Measurements from ENCODE around the gene PDE4D.
A peak's percentile ranks its signal among the peaks of the same experiment; 100 is the strongest.
"Not testable (repeated sequence)": the region's sequence is repeated elsewhere in the genome, so short reads cannot be mapped to it uniquely, and the experiment has no call there.

The PDE4D gene

DNA sequence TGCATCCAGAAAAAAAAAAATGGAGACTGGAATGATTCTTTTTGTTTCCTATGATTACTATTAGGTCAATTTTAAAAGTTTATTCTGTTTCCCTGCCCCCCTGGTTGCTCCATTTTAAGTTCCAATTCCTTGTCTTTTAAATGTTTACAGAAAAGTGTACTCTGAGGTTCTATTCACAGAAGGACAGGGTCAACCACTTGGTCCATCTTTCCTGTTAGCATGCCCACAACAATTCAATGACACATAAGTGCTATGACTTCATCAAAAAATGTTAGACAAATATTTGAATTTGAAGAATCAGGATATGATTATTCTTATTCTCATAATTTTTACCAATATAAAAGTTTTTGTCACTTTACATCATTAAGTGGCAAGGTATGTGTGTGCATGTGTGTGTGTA lies 123.7 kb downstream of the PDE4D start:
- Histone ChIP-seq H3K4me3 (ENCODE audit: extremely low read depth, insufficient read depth, low read length, poor library complexity, severe bottlenecking) (no peak overlapping the region), H3K4me1 (ENCODE audit: control insufficient read depth, insufficient read depth, low read length, poor library complexity, severe bottlenecking) (no peaks in the 10 kb centered on the region), H3K9me3 (ENCODE audit: control insufficient read depth, low read length) (no peaks in the 10 kb centered on the region), H3K27ac (ENCODE audit: low read depth, low read length, severe bottlenecking) (no peak overlapping the region), H3K36me3 (ENCODE audit: control insufficient read depth, insufficient read depth, low read length) (no peaks in the 10 kb centered on the region)

GRCh38 chr5:59769041-59769360 lies 124.5 kb downstream of the PDE4D start:
- Histone ChIP-seq H3K27ac (ENCODE audit: low read depth, low read length, severe bottlenecking) (no peak overlapping the region), H3K36me3 (ENCODE audit: control insufficient read depth, insufficient read depth, low read length) (no peaks in the 10 kb centered on the region), H3K9me3 (ENCODE audit: control insufficient read depth, low read length) (no peaks in the 10 kb centered on the region), H3K4me3 (ENCODE audit: extremely low read depth, insufficient read depth, low read length, poor library complexity, severe bottlenecking) (peak overlapping the region; percentile 38), H3K4me1 (ENCODE audit: control insufficient read depth, insufficient read depth, low read length, poor library complexity, severe bottlenecking) (no peaks in the 10 kb centered on the region)
- WGBS, 2 experiments (ENCODE audit: insufficient coverage in 2 of 2) = 63 to 67% methylated on average over 1 of the region's 1 CpG

GRCh38 chr5:59768152-59769040 lies 125.1 kb downstream of the PDE4D start:
- no peak overlapping the region for H3K27ac ChIP-seq (ENCODE audit: low read depth, low read length, severe bottlenecking)

GRCh38 chr5:59767681-59768151 lies 125.8 kb downstream of the PDE4D start:
- H3K27ac ChIP-seq (ENCODE audit: low read depth, low read length, severe bottlenecking) = no peak overlapping the region
- H3K36me3 ChIP-seq (ENCODE audit: control insufficient read depth, insufficient read depth, low read length) = no peaks in the 10 kb centered on the region
- WGBS, 2 experiments (ENCODE audit: insufficient coverage in 2 of 2) = 29% methylated on average over 1 of the region's 4 CpGs; no CpG with 5 or more reads in 1 of the 2 experiments
- peak overlapping the region; percentile 38 for H3K4me3 ChIP-seq (ENCODE audit: extremely low read depth, insufficient read depth, low read length, poor library complexity, severe bottlenecking)
- H3K9me3 ChIP-seq (ENCODE audit: control insufficient read depth, low read length) = no peaks in the 10 kb centered on the region
- H3K4me1 ChIP-seq (ENCODE audit: control insufficient read depth, insufficient read depth, low read length, poor library complexity, severe bottlenecking) = peaks cover 5% of the 10 kb centered on the region

More at GRCh38 chr5:59768152-59769040, 125.1 kb downstream of the PDE4D start:
- 17 to 19% methylated on average over 25 to 32 of the region's 40 CpGs for WGBS, 2 experiments (ENCODE audit: insufficient coverage in 2 of 2)
- Histone ChIP-seq H3K4me1 (ENCODE audit: control insufficient read depth, insufficient read depth, low read length, poor library complexity, severe bottlenecking) (peaks cover 5% of the 10 kb centered on the region), H3K9me3 (ENCODE audit: control insufficient read depth, low read length) (no peaks in the 10 kb centered on the region), H3K36me3 (ENCODE audit: control insufficient read depth, insufficient read depth, low read length) (no peaks in the 10 kb centered on the region), H3K4me3 (ENCODE audit: extremely low read depth, insufficient read depth, low read length, poor library complexity, severe bottlenecking) (peak overlapping the region; percentile 38)

GRCh38 chr5:59767211-59767605 lies 126.3 kb downstream of the PDE4D start:
- no peaks in the 10 kb centered on the region for H3K36me3 ChIP-seq (ENCODE audit: control insufficient read depth, insufficient read depth, low read length)
- H3K27ac ChIP-seq (ENCODE audit: low read depth, low read length, severe bottlenecking) = no peak overlapping the region
- no peak overlapping the region for H3K4me3 ChIP-seq (ENCODE audit: extremely low read depth, insufficient read depth, low read length, poor library complexity, severe bottlenecking)
- peaks cover 5% of the 10 kb centered on the region for H3K4me1 ChIP-seq (ENCODE audit: control insufficient read depth, insufficient read depth, low read length, poor library complexity, severe bottlenecking)
- no peaks in the 10 kb centered on the region for H3K9me3 ChIP-seq (ENCODE audit: control insufficient read depth, low read length)

DNA sequence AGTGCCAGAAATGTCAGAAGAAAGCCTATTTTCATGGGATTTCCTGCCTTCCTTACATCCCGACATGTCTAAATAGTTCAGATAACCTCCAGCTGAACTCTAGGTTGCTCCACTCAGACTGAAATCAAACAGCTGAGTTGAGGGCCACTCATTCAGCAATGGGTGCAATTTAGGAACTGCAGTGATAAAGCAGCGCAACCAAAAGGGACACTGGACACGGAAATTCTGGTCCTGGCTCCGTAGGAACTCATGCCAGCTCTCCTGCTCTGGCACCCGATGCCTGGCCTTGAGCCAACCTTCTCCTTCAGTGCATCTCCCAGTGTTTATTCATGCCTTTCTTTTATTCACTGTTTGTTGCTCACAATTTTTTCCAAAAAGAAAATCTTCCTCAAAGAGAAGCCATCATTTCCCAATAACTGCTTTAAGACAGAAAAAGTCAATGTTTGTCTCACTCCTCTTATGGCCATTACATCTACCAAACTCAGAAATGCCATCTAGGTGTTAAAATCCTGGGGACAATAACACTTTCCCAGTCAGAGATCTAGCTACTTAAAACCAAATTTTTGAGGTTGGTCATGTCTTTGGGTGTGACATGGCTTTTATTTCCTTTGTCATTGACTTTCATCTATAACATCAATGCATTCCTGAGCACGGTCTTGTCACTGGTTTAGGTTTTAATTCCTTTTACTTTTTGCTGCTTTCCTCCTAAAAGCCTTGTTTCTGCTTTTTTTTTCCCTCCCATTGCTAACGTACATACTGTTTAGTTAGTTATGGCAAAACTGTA lies 126.9 kb downstream of the PDE4D start:
- no peaks in the 10 kb centered on the region for H3K9me3 ChIP-seq (ENCODE audit: control insufficient read depth, low read length)
- H3K27ac ChIP-seq (ENCODE audit: low read depth, low read length, severe bottlenecking) = no peak overlapping the region
- H3K4me1 ChIP-seq (ENCODE audit: control insufficient read depth, insufficient read depth, low read length, poor library complexity, severe bottlenecking) = peaks cover 5% of the 10 kb centered on the region
- no peak overlapping the region for H3K4me3 ChIP-seq (ENCODE audit: extremely low read depth, insufficient read depth, low read length, poor library complexity, severe bottlenecking)
- no peaks in the 10 kb centered on the region for H3K36me3 ChIP-seq (ENCODE audit: control insufficient read depth, insufficient read depth, low read length)
- 94 to 96% methylated on average over 5 of the region's 7 CpGs for WGBS, 2 experiments (ENCODE audit: insufficient coverage in 2 of 2)

GRCh38 chr5:59765446-59765845 lies 128.1 kb downstream of the PDE4D start:
- 86 to 100% methylated on average over 1 to 2 of the region's 2 CpGs for WGBS, 2 experiments (ENCODE audit: insufficient coverage in 2 of 2)
- Histone ChIP-seq H3K36me3 (ENCODE audit: control insufficient read depth, insufficient read depth, low read length) (no peaks in the 10 kb centered on the region), H3K4me3 (ENCODE audit: extremely low read depth, insufficient read depth, low read length, poor library complexity, severe bottlenecking) (no peak overlapping the region), H3K9me3 (ENCODE audit: control insufficient read depth, low read length) (no peaks in the 10 kb centered on the region), H3K4me1 (ENCODE audit: control insufficient read depth, insufficient read depth, low read length, poor library complexity, severe bottlenecking) (peaks cover 5% of the 10 kb centered on the region), H3K27ac (ENCODE audit: low read depth, low read length, severe bottlenecking) (no peak overlapping the region)

- Histone ChIP-seq H3K4me1 (ENCODE audit: control insufficient read depth, insufficient read depth, low read length, poor library complexity, severe bottlenecking) (peaks cover 5% of the 10 kb centered on the region), H3K4me3 (ENCODE audit: extremely low read depth, insufficient read depth, low read length, poor library complexity, severe bottlenecking) (no peak overlapping the region), H3K27ac (ENCODE audit: low read depth, low read length, severe bottlenecking) (no peak overlapping the region), H3K36me3 (ENCODE audit: control insufficient read depth, insufficient read depth, low read length) (no peaks in the 10 kb centered on the region), H3K9me3 (ENCODE audit: control insufficient read depth, low read length) (no peaks in the 10 kb centered on the region)
- WGBS, 2 experiments (ENCODE audit: insufficient coverage in 2 of 2) = 90 to 100% methylated on average over 1 of the region's 3 CpGs
These were observed 129.2 kb downstream of the PDE4D start for GRCh38 chr5:59764361-59764760.

- H3K9me3 ChIP-seq (ENCODE audit: control insufficient read depth, low read length) = no peaks in the 10 kb centered on the region
- H3K4me1 ChIP-seq (ENCODE audit: control insufficient read depth, insufficient read depth, low read length, poor library complexity, severe bottlenecking) = peaks cover 5% of the 10 kb centered on the region
- 100% methylated on average over 1 of the region's 2 CpGs for WGBS, 2 experiments (ENCODE audit: insufficient coverage in 2 of 2)
- no peaks in the 10 kb centered on the region for H3K36me3 ChIP-seq (ENCODE audit: control insufficient read depth, insufficient read depth, low read length)
- H3K4me3 ChIP-seq (ENCODE audit: extremely low read depth, insufficient read depth, low read length, poor library complexity, severe bottlenecking) = no peak overlapping the region
- H3K27ac ChIP-seq (ENCODE audit: low read depth, low read length, severe bottlenecking) = no peak overlapping the region
These were observed 130.0 kb downstream of the PDE4D start for GRCh38 chr5:59763541-59763940.

GRCh38 chr5:59762232-59762631 lies 131.3 kb downstream of the PDE4D start:
- H3K9me3 ChIP-seq (ENCODE audit: control insufficient read depth, low read length); H3K36me3 ChIP-seq (ENCODE audit: control insufficient read depth, insufficient read depth, low read length); H3K27ac ChIP-seq (ENCODE audit: low read depth, low read length, severe bottlenecking); H3K4me3 ChIP-seq (ENCODE audit: extremely low read depth, insufficient read depth, low read length, poor library complexity, severe bottlenecking); H3K4me1 ChIP-seq (ENCODE audit: control insufficient read depth, insufficient read depth, low read length, poor library complexity, severe bottlenecking): not testable (repeated sequence)
- 74 to 83% methylated on average over 4 to 5 of the region's 5 CpGs for WGBS, 2 experiments (ENCODE audit: insufficient coverage in 2 of 2)
